ENCODE data around the gene ISLR. TPM values are rescaled to one million over a fixed set of nuclear protein-coding genes. Genes with fewer than 3 reads are reported as not detected.

The ISLR gene
- total and polyA plus RNA-seq, 2 of the 4 experiments (the other 2 are of a cell fraction), result under 0.01 to 0.79 TPM

DNA sequence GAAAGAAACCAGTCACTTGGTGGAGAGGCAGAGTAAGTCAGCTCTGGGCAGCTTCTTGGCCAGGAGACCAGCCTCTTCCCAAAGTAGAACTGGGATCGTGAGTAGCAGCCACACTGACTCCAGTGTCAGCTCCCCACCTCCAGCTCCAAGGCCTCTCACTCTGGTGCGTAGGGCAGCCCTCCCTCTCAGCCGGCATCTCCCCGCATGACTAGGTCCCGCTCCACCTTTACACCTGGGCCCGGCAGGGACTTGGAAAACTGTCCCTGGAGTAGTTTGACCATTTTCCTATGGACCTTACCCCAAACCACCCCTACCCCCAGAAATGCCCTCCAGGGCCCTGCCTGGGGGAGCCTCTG lies 25.8 kb downstream of the ISLR start:
- Histone ChIP-seq H3K23ac (ENCODE audit: low read depth, low read length) (no peak overlapping the region), H3K4me3 (ENCODE audit: insufficient read depth, low read depth, low read length) (no peak overlapping the region), H4K5ac (ENCODE audit: low read depth, low read length) (no peak overlapping the region), H2AFZ (replicated peaks; ENCODE audit: low read length, poor library complexity) (no peak overlapping the region), H3K36me3 (ENCODE audit: control insufficient read depth, insufficient read depth, low read length) (no peaks in the 10 kb centered on the region), H2BK15ac (ENCODE audit: low read depth, low read length) (no peak overlapping the region), H2AK5ac (ENCODE audit: low read depth, low read length) (peak overlapping the region; percentile 7; the same call in 1 of the 2 replicates), H3K9ac (ENCODE audit: low read depth, low read length) (no peak overlapping the region), H3K27ac (ENCODE audit: insufficient read depth, low read length) (no peak overlapping the region), H2AK9ac (replicated peaks; ENCODE audit: low read depth, low read length, poor library complexity) (no peak overlapping the region), H3K14ac (replicated peaks; ENCODE audit: low read depth, low read length) (no peak overlapping the region), H3K4ac (ENCODE audit: low read depth, low read length) (no peak overlapping the region), H3K4me1 (ENCODE audit: control insufficient read depth, insufficient read depth, low read length) (peaks cover 29% of the 10 kb centered on the region), H3K9me1 (ENCODE audit: insufficient read depth, low read length) (peaks cover 10% of the 10 kb centered on the region), H2BK20ac (ENCODE audit: low read depth, low read length) (no peak overlapping the region), H3K9me3 (ENCODE audit: control insufficient read depth, insufficient read depth, low read length) (no peaks in the 10 kb centered on the region), H2BK120ac (ENCODE audit: low read depth, low read length) (no peak overlapping the region), H3K79me1 (ENCODE audit: low read depth in 1 of 2, low read length in 2 of 2) (no peaks in the 10 kb centered on the region), H3K4me2 (ENCODE audit: low read depth, low read length) (no peak overlapping the region), H3K56ac (ENCODE audit: extremely low read depth, insufficient read depth, low read length) (no peak overlapping the region), H4K8ac (ENCODE audit: low read depth in 2 of 2, low read length in 2 of 2) (no peak overlapping the region), H4K20me1 (ENCODE audit: insufficient read depth, low read length) (peaks cover 4% of the 10 kb centered on the region; the same call in 1 of the 2 replicates), H4K91ac (ENCODE audit: insufficient read depth, low read depth, low read length) (no peak overlapping the region), H2BK5ac (ENCODE audit: low read depth, low read length, poor library complexity, severe bottlenecking) (no peak overlapping the region), H3K27me3 (ENCODE audit: control insufficient read depth, insufficient read depth, low read length) (peaks cover 5% of the 10 kb centered on the region; the same call in 1 of the 2 replicates), H3K18ac (ENCODE audit: low read depth, low read length) (no peak overlapping the region)
- WGBS, 2 experiments (ENCODE audit: extremely low coverage in 2 of 2, insufficient read length in 1 of 2), result no CpG with 5 or more reads among the region's 6 CpGs
- TF ChIP-seq SMC3 (IDR thresholded peaks at IDR 0.05; ENCODE audit: low read depth, low read length), result no peak
- TF ChIP-seq, protein P1, sequence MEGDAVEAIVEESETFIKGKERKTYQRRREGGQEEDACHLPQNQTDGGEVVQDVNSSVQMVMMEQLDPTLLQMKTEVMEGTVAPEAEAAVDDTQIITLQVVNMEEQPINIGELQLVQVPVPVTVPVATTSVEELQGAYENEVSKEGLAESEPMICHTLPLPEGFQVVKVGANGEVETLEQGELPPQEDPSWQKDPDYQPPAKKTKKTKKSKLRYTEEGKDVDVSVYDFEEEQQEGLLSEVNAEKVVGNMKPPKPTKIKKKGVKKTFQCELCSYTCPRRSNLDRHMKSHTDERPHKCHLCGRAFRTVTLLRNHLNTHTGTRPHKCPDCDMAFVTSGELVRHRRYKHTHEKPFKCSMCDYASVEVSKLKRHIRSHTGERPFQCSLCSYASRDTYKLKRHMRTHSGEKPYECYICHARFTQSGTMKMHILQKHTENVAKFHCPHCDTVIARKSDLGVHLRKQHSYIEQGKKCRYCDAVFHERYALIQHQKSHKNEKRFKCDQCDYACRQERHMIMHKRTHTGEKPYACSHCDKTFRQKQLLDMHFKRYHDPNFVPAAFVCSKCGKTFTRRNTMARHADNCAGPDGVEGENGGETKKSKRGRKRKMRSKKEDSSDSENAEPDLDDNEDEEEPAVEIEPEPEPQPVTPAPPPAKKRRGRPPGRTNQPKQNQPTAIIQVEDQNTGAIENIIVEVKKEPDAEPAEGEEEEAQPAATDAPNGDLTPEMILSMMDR (conservative IDR thresholded peaks at IDR 0.05; ENCODE audit: low read depth, low read length), result no peak
- TF ChIP-seq NFE2L2 (IDR thresholded peaks at IDR 0.05; ENCODE audit: low read depth, low read length), result no peak
- TF ChIP-seq RCOR1 (IDR thresholded peaks at IDR 0.05; ENCODE audit: insufficient replicate concordance, low read length), result no peak
- TF ChIP-seq, protein P2, sequence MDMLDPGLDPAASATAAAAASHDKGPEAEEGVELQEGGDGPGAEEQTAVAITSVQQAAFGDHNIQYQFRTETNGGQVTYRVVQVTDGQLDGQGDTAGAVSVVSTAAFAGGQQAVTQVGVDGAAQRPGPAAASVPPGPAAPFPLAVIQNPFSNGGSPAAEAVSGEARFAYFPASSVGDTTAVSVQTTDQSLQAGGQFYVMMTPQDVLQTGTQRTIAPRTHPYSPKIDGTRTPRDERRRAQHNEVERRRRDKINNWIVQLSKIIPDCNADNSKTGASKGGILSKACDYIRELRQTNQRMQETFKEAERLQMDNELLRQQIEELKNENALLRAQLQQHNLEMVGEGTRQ (IDR thresholded peaks at IDR 0.05; ENCODE audit: low read depth, low read length), result no peak
- no peak for TF ChIP-seq POLR2A (IDR thresholded peaks at IDR 0.05; ENCODE audit: low read depth, low read length)
- no peak for TF ChIP-seq BHLHE40 (IDR thresholded peaks at IDR 0.05; ENCODE audit: low read depth, low read length)
- no peak for TF ChIP-seq MXI1 (IDR thresholded peaks at IDR 0.05; ENCODE audit: borderline replicate concordance, low read depth, low read length)
- no peak for TF ChIP-seq CEBPB (IDR thresholded peaks at IDR 0.05; ENCODE audit: low read depth, low read length)
- TF ChIP-seq, protein P3, sequence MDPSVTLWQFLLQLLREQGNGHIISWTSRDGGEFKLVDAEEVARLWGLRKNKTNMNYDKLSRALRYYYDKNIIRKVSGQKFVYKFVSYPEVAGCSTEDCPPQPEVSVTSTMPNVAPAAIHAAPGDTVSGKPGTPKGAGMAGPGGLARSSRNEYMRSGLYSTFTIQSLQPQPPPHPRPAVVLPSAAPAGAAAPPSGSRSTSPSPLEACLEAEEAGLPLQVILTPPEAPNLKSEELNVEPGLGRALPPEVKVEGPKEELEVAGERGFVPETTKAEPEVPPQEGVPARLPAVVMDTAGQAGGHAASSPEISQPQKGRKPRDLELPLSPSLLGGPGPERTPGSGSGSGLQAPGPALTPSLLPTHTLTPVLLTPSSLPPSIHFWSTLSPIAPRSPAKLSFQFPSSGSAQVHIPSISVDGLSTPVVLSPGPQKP (IDR thresholded peaks at IDR 0.05; ENCODE audit: borderline replicate concordance, low read depth, low read length), result no peak
- TF ChIP-seq MAFK (IDR thresholded peaks at IDR 0.05; ENCODE audit: low read depth, low read length), result no peak
- no peak for TF ChIP-seq FOS (IDR thresholded peaks at IDR 0.05; ENCODE audit: low read depth, low read length)
- no peak for TF ChIP-seq RAD21 (IDR thresholded peaks at IDR 0.05; ENCODE audit: low read length)
- in situ Hi-C loops (cut with MboI; ENCODE audit: low sequenced_read_pairs) (no loop called here), intact Hi-C loops (cut with micrococcal nuclease) (no loop called here), dilution Hi-C loops (cut with HindIII; ENCODE audit: low sequenced_read_pairs, unreplicated experiment) (no loop called here)
- POLR2A ChIA-PET (ENCODE audit: unreplicated experiment), result no interaction called here
- ATAC-seq (ENCODE audit: low read depth) (no peak), DNase-seq (no peak)
- CTCF ChIA-PET, result no interaction called here
- BruUV-seq (replicated peaks), result no TSS peak
